Activated gamma-delta T cell treated with Interleukin-2 at 50 U/mL for 16 hours (primary cell): ENCODE data around the gene SART1.
"Not testable (repeated sequence)": the region's sequence is repeated elsewhere in the genome, so short reads cannot be mapped to it uniquely, and the experiment has no call there.

Source experiments
- DNase-seq: peaks from one replicate; pipeline ENCODE4 v3.0.0-alpha.2; 2020

The SART1 gene

GRCh38 chr11:65932558-65932919, 29.0 kb upstream of the SART1 start:
- DNase-seq = no peak

GRCh38 chr11:65934014-65934413, 27.5 kb upstream of the SART1 start:
- DNase-seq = no peak

GRCh38 chr11:65937766-65938165, 23.8 kb upstream of the SART1 start:
- DNase-seq = no peak

- no peak for DNase-seq
Measured at GRCh38 chr11:65941720-65942310, 19.7 kb upstream of the SART1 start.

- DNase-seq = no peak
Measured at GRCh38 chr11:65942531-65942930, 19.0 kb upstream of the SART1 start.

GRCh38 chr11:65944191-65944590, 17.3 kb upstream of the SART1 start:
- no peak for DNase-seq

- no peak for DNase-seq
Measured at GRCh38 chr11:65944767-65945166, 16.8 kb upstream of the SART1 start.

- DNase-seq = no peak
Measured at GRCh38 chr11:65945430-65945911, 16.1 kb upstream of the SART1 start, which contains the start of gene TSGA10IP. TSGA10IP (plus strand) TSS chr11:65945480; CDS start chr11:65945676, 196 bp downstream.

GRCh38 chr11:65945941-65946558, 15.5 kb upstream of the SART1 start:
- DNase-seq = no peak

- DNase-seq = no peak
Measured at GRCh38 chr11:65946655-65947054, 14.9 kb upstream of the SART1 start.

GRCh38 chr11:65947133-65947532, 14.4 kb upstream of the SART1 start:
- DNase-seq = no peak

- no peak for DNase-seq
Measured at GRCh38 chr11:65947603-65948125, 13.9 kb upstream of the SART1 start.

GRCh38 chr11:65950711-65951110, 10.8 kb upstream of the SART1 start:
- DNase-seq = not testable (repeated sequence)

GRCh38 chr11:65951641-65952040, 9.9 kb upstream of the SART1 start:
- not testable (repeated sequence) for DNase-seq

GRCh38 chr11:65952052-65952521, 9.4 kb upstream of the SART1 start:
- no peak for DNase-seq

GRCh38 chr11:65953471-65953870, 8.1 kb upstream of the SART1 start:
- DNase-seq = no peak

GRCh38 chr11:65954771-65955170, 6.8 kb upstream of the SART1 start:
- DNase-seq = no peak

GRCh38 chr11:65958291-65958690, 3.2 kb upstream of the SART1 start:
- no peak for DNase-seq

GRCh38 chr11:65958774-65959420, 2.6 kb upstream of the SART1 start:
- no peak for DNase-seq

- no peak for DNase-seq
Measured at GRCh38 chr11:65960824-65961266, 689 bp upstream of the SART1 start.

GRCh38 chr11:65962141-65962564, 619 bp downstream of the SART1 start:
- no peak for DNase-seq

- DNase-seq = no peak
Measured at GRCh38 chr11:65964906-65965305, 3.4 kb downstream of the SART1 start.

GRCh38 chr11:65965986-65966762, 4.6 kb downstream of the SART1 start:
- DNase-seq = no peak
